Measurements from ENCODE around the gene PXK. TPM values are rescaled to one million over a fixed set of nuclear protein-coding genes. Genes with fewer than 3 reads are reported as not detected.

PXK gene
- total RNA-seq, 1 donor: 64.4 TPM

GRCh38 chr3:58375254-58375653 is 42.6 kb downstream of the PXK start:
- no peak overlapping the region for H3K4me3 ChIP-seq (ENCODE audit: low read depth, low read length)

GRCh38 chr3:58377168-58377567 is 44.5 kb downstream of the PXK start:
- no peak for TF ChIP-seq CTCF (IDR thresholded peaks at IDR 0.05; ENCODE audit: insufficient read depth, low read length)
- no peak overlapping the region for H3K4me3 ChIP-seq (ENCODE audit: low read depth, low read length)
- DNase-seq (ENCODE audit: low read depth): no peak

More at GRCh38 chr3:58375254-58375653, 42.6 kb downstream of the PXK start:
- TF ChIP-seq CTCF (IDR thresholded peaks at IDR 0.05; ENCODE audit: insufficient read depth, low read length): no peak
- DNase-seq (ENCODE audit: low read depth): no peak

GRCh38 chr3:58377750-58378149 is 45.1 kb downstream of the PXK start:
- no peak for DNase-seq (ENCODE audit: low read depth)
- H3K4me3 ChIP-seq (ENCODE audit: low read depth, low read length): no peak overlapping the region
- TF ChIP-seq CTCF (IDR thresholded peaks at IDR 0.05; ENCODE audit: insufficient read depth, low read length): no peak

GRCh38 chr3:58379351-58380073 is 46.8 kb downstream of the PXK start:
- DNase-seq (ENCODE audit: low read depth): no peak
- H3K4me3 ChIP-seq (ENCODE audit: low read depth, low read length): no peak overlapping the region
- TF ChIP-seq CTCF (IDR thresholded peaks at IDR 0.05; ENCODE audit: insufficient read depth, low read length): no peak

- no peak overlapping the region for H3K4me3 ChIP-seq (ENCODE audit: low read depth, low read length)
- peak; percentile 88 for DNase-seq (ENCODE audit: low read depth)
- TF ChIP-seq CTCF (IDR thresholded peaks at IDR 0.05; ENCODE audit: insufficient read depth, low read length): no peak
These were observed 50.8 kb downstream of the PXK start for GRCh38 chr3:58383476-58383875.

GRCh38 chr3:58383904-58384303 is 51.2 kb downstream of the PXK start:
- H3K4me3 ChIP-seq (ENCODE audit: low read depth, low read length): no peak overlapping the region
- DNase-seq (ENCODE audit: low read depth): peak; percentile 99
- no peak for TF ChIP-seq CTCF (IDR thresholded peaks at IDR 0.05; ENCODE audit: insufficient read depth, low read length)

Data from fibroblast of the aortic adventitia (primary cell).